ACC112 (cell line): Measurements from ENCODE around the gene ANKRD13D.

Experiments used
- H2AFZ ChIP-seq: fragments of 200-600 bp; sonication (generic); one replicate; pipeline ENCODE4 v1.6.0; 2017; ENCODE audit warnings: antibody characterized with exemption, low read length; ENCODE audit not compliant: unreplicated experiment
- H3K27ac ChIP-seq: fragments of 200-600 bp; sonication (generic); 2 replicates; pipeline ENCODE4 v1.5.1; 2014; ENCODE audit warnings: low read depth, mild to moderate bottlenecking, antibody characterized with exemption, low read length, moderate library complexity
- H3K27me3 ChIP-seq: fragments of 200-600 bp; sonication (generic); 2 replicates; pipeline ENCODE4 v1.6.1; 2014; ENCODE audit warnings: mild to moderate bottlenecking, antibody characterized with exemption, low read length, moderate library complexity, mixed read lengths; ENCODE audit not compliant: insufficient read depth
- H3K36me3 ChIP-seq: fragments of 200-600 bp; sonication (generic); 2 replicates; pipeline ENCODE4 v1.6.1; 2016; ENCODE audit warnings: mild to moderate bottlenecking, antibody characterized with exemption, low read length, moderate library complexity, mixed read lengths; ENCODE audit not compliant: insufficient read depth
- H3K4me1 ChIP-seq: fragments of 200-600 bp; sonication (generic); one replicate; pipeline ENCODE4 v1.6.1; 2016; ENCODE audit warnings: low read length, mixed read lengths; ENCODE audit not compliant: insufficient read depth, unreplicated experiment, control insufficient read depth
- H3K4me3 ChIP-seq: fragments of 200-600 bp; sonication (generic); 2 replicates; pipeline ENCODE4 v1.5.1; 2014; ENCODE audit warnings: mild to moderate bottlenecking, low read depth, low read length
- H3K79me2 ChIP-seq: fragments of 200-600 bp; sonication (generic); one replicate; pipeline ENCODE4 v1.6.0; 2016; ENCODE audit warnings: low read length; ENCODE audit not compliant: control insufficient read depth, unreplicated experiment, insufficient read depth

ANKRD13D gene

GRCh38 chr11:67288452-67289225, 464 bp upstream of the ANKRD13D start:
- peak overlapping the region; percentile 85 for H3K27ac ChIP-seq
- H3K4me1 ChIP-seq: peaks cover 33% of the 10 kb centered on the region
- H3K4me3 ChIP-seq: peak overlapping the region; percentile 90
- peaks cover 26% of the 10 kb centered on the region for H3K79me2 ChIP-seq
- H3K36me3 ChIP-seq: peaks cover 9% of the 10 kb centered on the region
- no peaks in the 10 kb centered on the region for H3K27me3 ChIP-seq
- peak overlapping the region; percentile 65 for H2AFZ ChIP-seq

DNA sequence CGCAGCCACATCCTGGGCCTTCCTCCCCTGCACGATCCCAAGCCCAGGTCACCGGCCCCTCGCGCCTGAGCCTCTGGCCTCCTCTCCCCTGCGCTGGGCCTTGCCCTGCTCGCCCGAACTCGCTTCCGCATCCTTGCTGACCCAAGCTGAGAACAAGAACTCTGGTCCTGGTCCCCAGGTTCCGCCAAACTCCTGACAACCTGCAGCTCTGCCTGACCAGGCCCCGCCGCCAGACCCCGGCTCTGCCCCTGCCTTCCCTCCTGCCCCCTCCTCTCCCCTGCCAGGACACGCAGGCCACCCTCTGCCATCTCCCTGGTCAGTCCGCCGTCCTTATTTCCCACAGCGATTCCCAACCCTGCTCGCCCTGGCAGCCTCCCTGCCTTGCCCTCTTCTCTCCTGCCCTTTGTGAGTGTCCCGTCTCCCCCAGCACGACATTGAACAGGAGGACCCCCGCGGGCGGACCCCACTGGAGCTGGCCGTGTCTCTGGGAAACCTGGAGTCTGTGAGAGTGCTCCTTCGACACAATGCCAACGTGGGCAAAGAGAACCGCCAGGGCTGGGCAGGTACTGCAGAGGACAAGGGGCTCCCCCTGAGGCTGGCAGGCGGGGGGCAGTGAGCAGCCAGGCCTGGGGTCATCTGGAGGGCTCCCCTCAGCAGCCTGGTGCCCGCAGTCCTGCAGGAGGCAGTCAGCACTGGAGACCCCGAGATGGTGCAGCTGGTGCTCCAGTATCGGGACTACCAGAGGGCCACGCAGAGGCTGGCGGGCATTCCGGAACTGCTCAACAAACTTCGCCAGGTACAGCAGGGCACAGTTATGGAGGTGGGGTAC, 762 bp downstream of the ANKRD13D start:
- H3K27me3 ChIP-seq: no peaks in the 10 kb centered on the region
- peaks cover 29% of the 10 kb centered on the region for H3K79me2 ChIP-seq
- H3K4me3 ChIP-seq: peak overlapping the region; percentile 90
- peaks cover 21% of the 10 kb centered on the region for H3K36me3 ChIP-seq
- H3K4me1 ChIP-seq: peaks cover 36% of the 10 kb centered on the region
- H2AFZ ChIP-seq: no peak overlapping the region
- H3K27ac ChIP-seq: 0 out of 2 replicates have a peak overlapping the region, but pooled peaks have one; percentile 10

GRCh38 chr11:67290801-67291200, 1.7 kb downstream of the ANKRD13D start:
- H3K36me3 ChIP-seq: peaks cover 31% of the 10 kb centered on the region
- peak overlapping the region; percentile 90 for H3K4me3 ChIP-seq
- no peaks in the 10 kb centered on the region for H3K27me3 ChIP-seq
- H3K27ac ChIP-seq: no peak overlapping the region
- H3K4me1 ChIP-seq: peaks cover 36% of the 10 kb centered on the region
- H3K79me2 ChIP-seq: peaks cover 31% of the 10 kb centered on the region
- no peak overlapping the region for H2AFZ ChIP-seq

- H3K36me3 ChIP-seq: peaks cover 40% of the 10 kb centered on the region
- 0 out of 2 replicates have a peak overlapping the region, but pooled peaks have one; percentile 78 for H3K27ac ChIP-seq
- H3K79me2 ChIP-seq: peaks cover 32% of the 10 kb centered on the region
- H2AFZ ChIP-seq: no peak overlapping the region
- H3K4me3 ChIP-seq: no peak overlapping the region
- H3K27me3 ChIP-seq: no peaks in the 10 kb centered on the region
- H3K4me1 ChIP-seq: peaks cover 36% of the 10 kb centered on the region
Observed at GRCh38 chr11:67291481-67292381, 2.6 kb downstream of the ANKRD13D start.

- Histone ChIP-seq H3K27ac (peak overlapping the region; percentile 78), H3K4me3 (peak overlapping the region; percentile 5; the same call in 1 of the 2 replicates), H3K4me1 (peaks cover 29% of the 10 kb centered on the region), H2AFZ (no peak overlapping the region), H3K79me2 (peaks cover 32% of the 10 kb centered on the region), H3K27me3 (no peaks in the 10 kb centered on the region), H3K36me3 (peaks cover 44% of the 10 kb centered on the region)
Observed at GRCh38 chr11:67292671-67293070, 3.6 kb downstream of the ANKRD13D start.

DNA sequence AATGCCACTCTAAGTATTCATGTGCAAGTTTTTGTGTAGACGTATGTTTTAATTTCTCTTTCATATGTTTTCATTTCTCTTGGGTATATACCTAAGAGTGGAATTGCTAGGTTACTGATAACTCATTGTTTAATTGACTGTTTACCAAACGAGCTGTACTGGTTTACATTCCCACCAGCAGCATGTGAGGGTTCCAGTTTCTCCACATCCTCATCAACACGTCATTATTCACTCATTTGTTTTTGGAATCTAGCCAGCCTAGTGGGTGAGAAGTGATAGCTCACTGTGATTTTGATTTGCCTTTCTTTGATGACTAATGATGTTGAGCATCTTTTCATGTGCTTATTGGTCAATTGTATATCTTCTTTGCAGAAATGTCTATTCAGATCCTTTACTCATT, 4.0 kb downstream of the ANKRD13D start:
- Histone ChIP-seq H3K36me3 (peaks cover 44% of the 10 kb centered on the region), H3K4me3 (peak overlapping the region; percentile 5; the same call in 1 of the 2 replicates), H2AFZ (no peak overlapping the region), H3K79me2 (peaks cover 32% of the 10 kb centered on the region), H3K27ac (peak overlapping the region; percentile 78), H3K27me3 (no peaks in the 10 kb centered on the region), H3K4me1 (peaks cover 25% of the 10 kb centered on the region)

DNA sequence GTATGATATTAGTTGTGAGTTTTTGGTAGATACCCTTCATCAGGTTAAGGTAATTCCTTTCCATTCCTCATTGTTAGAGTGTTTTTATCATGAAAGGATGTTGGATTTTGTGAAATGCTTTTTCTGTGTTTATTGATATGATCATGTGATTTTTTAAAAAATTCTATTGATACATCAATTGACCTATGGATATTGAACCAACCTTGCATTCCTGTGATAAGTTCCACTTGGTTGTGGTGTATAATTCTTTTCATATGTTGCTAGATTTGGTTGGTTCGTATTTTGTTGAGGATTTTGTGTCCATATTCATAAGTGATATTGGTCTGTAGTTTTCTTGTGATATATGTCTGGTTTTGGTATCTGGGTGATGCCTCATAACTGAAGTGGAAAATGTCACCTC, 6.7 kb downstream of the ANKRD13D start:
- no peak overlapping the region for H3K4me3 ChIP-seq
- peaks cover 13% of the 10 kb centered on the region for H3K4me1 ChIP-seq
- H3K27me3 ChIP-seq: no peaks in the 10 kb centered on the region
- peaks cover 18% of the 10 kb centered on the region for H3K79me2 ChIP-seq
- no peak overlapping the region for H2AFZ ChIP-seq
- H3K36me3 ChIP-seq: peaks cover 54% of the 10 kb centered on the region
- H3K27ac ChIP-seq: no peak overlapping the region

GRCh38 chr11:67298786-67299185, 9.7 kb downstream of the ANKRD13D start:
- Histone ChIP-seq H3K36me3 (peaks cover 43% of the 10 kb centered on the region), H3K79me2 (peaks cover 6% of the 10 kb centered on the region), H3K27ac (no peak overlapping the region), H3K4me3 (no peak overlapping the region), H2AFZ (no peak overlapping the region), H3K4me1 (peaks cover 6% of the 10 kb centered on the region), H3K27me3 (no peaks in the 10 kb centered on the region)

GRCh38 chr11:67299471-67300191, 10.5 kb downstream of the ANKRD13D start:
- Histone ChIP-seq H3K36me3 (peaks cover 35% of the 10 kb centered on the region), H3K27me3 (no peaks in the 10 kb centered on the region), H3K4me3 (no peak overlapping the region), H3K79me2 (peaks cover 3% of the 10 kb centered on the region), H3K27ac (no peak overlapping the region), H3K4me1 (peaks cover 4% of the 10 kb centered on the region), H2AFZ (no peak overlapping the region)
